Astrocyte of the spinal cord (primary cell): ENCODE results near the gene HIVEP3.
A peak's percentile ranks its signal among the peaks of the same experiment; 100 is the strongest.

Experiments used
- DNase-seq: peaks from one replicate; pipeline ENCODE4 v3.0.0; 2011; ENCODE audit warnings: low read depth, low spot score
- H3K4me3 ChIP-seq: 2 replicates; pipeline ENCODE4 v1.5.1; 2011; ENCODE audit warnings: low read depth, mild to moderate bottlenecking, low read length, moderate library complexity
- CTCF ChIP-seq: IDR thresholded peaks from 2 replicates; pipeline ENCODE4 v1.5.1; 2012; ENCODE audit warnings: low read depth, mild to moderate bottlenecking, low read length, inconsistent platforms
- in situ Hi-C: cut with HindIII; loops from 2 replicates; pipeline ENCODE4 v1.10.0; 2017; ENCODE audit warnings: low sequenced_read_pairs

Gene HIVEP3

GRCh38 chr1:41687007-41687406, 231.7 kb downstream of the HIVEP3 start:
- in situ Hi-C loops, result no loop called here
- DNase-seq, result no peak

GRCh38 chr1:41683681-41684500, 234.8 kb downstream of the HIVEP3 start:
- in situ Hi-C loops, result no loop called here
- H3K4me3 ChIP-seq, result no peak overlapping the region
- no peak for TF ChIP-seq CTCF
- DNase-seq, result no peak

More at GRCh38 chr1:41687007-41687406, 231.7 kb downstream of the HIVEP3 start:
- TF ChIP-seq CTCF, result no peak
- H3K4me3 ChIP-seq, result no peak overlapping the region

- in situ Hi-C loops, result no loop called here
- TF ChIP-seq CTCF, result no peak
- no peak overlapping the region for H3K4me3 ChIP-seq
- DNase-seq, result no peak
Observed at GRCh38 chr1:41682845-41683625, 235.7 kb downstream of the HIVEP3 start.

DNA sequence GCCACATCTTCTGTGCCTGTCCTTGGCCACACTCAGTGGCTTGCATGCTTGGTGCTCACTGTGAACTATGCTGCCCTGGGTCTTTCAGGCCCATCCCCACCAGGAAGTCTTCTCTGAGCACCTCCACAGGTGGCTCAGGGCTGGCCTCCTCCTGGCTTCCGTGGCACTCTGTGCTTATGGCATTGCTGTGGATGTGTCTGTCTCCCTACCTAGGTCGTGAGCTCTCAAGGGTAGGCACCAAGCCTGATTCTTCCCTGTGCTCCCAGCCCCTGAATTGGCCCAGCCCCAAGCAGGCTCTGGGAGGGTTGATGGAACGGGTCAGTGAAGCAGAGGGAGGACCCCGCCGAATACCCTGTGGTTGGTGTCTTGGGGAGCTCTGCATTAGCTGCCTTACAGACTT, 236.6 kb downstream of the HIVEP3 start:
- DNase-seq, result no peak
- no peak overlapping the region for H3K4me3 ChIP-seq
- TF ChIP-seq CTCF, result no peak
- in situ Hi-C loops, result no loop called here

GRCh38 chr1:41681331-41682098, 237.2 kb downstream of the HIVEP3 start:
- in situ Hi-C loops, result no loop called here
- H3K4me3 ChIP-seq, result no peak overlapping the region
- peak; percentile 29 for DNase-seq
- no peak for TF ChIP-seq CTCF

- no peak overlapping the region for H3K4me3 ChIP-seq
- no peak for TF ChIP-seq CTCF
- no peak for DNase-seq
- in situ Hi-C loops, result no loop called here
Observed at GRCh38 chr1:41679994-41680393, 238.7 kb downstream of the HIVEP3 start.
